ENCODE measurements around the gene PITX1.

Gene PITX1

DNA sequence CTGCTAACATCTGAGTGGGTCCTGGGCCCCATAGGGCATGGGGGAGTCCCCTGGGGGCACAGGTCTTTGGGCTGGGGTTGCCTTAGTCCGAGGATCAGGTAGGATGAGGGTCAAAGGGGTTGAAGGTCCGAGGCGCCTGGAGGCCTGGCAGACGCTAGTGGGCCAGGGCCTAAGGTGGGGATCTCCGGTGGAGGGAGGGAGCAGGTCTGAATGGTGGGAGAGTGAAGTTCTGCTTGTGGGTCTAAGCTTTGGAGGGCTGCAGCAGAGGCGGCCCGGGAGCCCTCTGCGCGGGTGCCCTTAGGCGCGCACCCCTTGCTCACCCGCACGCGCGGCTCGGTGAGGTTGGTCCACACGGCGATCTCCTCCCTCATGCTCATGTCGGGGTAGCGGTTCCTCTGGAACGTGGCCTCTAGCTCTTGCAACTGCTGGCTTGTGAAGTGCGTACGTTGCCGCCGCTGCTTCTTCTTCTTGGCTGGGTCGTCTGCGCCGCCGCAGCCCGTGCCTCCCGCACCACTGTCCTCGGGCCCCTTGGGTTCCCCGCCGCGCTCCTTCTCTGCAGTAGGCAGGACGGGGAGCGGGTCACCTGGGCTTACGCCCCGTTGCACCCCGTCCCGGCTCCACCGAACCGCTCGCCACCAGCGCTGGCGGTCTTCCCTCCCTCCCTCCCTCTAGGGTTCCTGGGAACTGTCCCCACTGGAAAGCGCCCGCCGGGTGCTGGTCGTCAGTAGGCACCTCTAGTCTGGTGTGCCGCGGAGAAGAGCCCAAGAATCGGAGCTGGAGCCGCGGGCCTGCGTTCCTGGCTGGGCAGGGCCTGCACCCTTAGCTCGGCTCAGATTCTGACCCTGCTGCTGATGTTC is 2.8 kb downstream of the PITX1 start:
- Histone ChIP-seq H3K27me3 (peaks cover 83% of the 10 kb centered on the region), H3K4me3 (ENCODE audit: low read depth, low read length) (no peak overlapping the region), H3K9me3 (peaks cover 3% of the 10 kb centered on the region; the same call in 1 of the 2 replicates), H3K4me1 (0 out of 2 replicates have a peak, but pooled peaks cover 4% of the 10 kb centered on the region), H3K36me3 (no peaks in the 10 kb centered on the region)
- DNase-seq = no peak
- TF ChIP-seq, protein P1, sequence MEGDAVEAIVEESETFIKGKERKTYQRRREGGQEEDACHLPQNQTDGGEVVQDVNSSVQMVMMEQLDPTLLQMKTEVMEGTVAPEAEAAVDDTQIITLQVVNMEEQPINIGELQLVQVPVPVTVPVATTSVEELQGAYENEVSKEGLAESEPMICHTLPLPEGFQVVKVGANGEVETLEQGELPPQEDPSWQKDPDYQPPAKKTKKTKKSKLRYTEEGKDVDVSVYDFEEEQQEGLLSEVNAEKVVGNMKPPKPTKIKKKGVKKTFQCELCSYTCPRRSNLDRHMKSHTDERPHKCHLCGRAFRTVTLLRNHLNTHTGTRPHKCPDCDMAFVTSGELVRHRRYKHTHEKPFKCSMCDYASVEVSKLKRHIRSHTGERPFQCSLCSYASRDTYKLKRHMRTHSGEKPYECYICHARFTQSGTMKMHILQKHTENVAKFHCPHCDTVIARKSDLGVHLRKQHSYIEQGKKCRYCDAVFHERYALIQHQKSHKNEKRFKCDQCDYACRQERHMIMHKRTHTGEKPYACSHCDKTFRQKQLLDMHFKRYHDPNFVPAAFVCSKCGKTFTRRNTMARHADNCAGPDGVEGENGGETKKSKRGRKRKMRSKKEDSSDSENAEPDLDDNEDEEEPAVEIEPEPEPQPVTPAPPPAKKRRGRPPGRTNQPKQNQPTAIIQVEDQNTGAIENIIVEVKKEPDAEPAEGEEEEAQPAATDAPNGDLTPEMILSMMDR (IDR thresholded peaks at IDR 0.05; ENCODE audit: low read depth, low read length) = no peak

DNA sequence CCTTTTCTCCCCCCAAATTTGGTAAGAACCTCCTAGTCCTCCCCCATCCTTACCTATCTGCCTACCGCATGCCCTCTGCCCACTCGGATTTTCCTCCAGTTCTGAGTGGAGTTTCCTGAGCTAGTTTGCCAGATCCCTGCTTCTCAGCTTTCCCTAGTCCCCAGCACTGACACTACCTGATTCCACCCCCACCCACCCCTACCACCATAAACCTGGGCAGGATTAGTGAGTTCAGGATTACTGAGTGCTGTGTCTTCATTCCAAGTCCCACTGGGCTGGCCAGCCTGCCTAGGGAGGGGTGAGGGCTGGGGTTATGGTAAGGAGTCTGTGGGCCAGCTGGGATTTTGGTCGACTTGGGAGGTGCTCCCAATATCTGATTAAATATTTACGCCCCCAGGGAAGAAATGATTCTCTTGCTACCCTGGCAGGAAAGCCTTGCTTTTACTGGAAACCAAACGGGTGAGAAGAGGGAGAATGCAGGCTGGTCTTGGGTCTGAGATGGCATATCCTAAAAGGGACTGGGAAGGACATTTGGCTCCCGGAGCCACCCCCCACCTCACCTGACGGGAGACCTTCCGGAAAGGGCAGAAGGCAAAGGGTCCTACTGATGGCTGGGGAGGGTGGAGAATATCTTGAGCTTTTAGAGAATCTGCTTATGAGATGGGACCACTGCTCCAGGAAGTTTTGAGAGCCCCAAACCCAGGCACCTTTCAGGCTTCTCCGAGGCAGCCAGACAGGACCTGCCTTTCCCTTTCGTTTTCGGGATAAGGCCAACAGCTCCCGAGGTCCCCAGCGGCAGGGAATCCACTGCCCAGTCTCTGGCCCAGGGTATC is 3.7 kb downstream of the PITX1 start:
- no peaks in the 10 kb centered on the region for H3K36me3 ChIP-seq
- H3K4me3 ChIP-seq (ENCODE audit: low read depth, low read length) = no peak overlapping the region
- H3K27me3 ChIP-seq = peaks cover 78% of the 10 kb centered on the region
- no peak for DNase-seq
- peaks cover 3% of the 10 kb centered on the region; the same call in 1 of the 2 replicates for H3K9me3 ChIP-seq
- TF ChIP-seq, protein P1 (IDR thresholded peaks at IDR 0.05; ENCODE audit: low read depth, low read length) = no peak
- 0 out of 2 replicates have a peak, but pooled peaks cover 4% of the 10 kb centered on the region for H3K4me1 ChIP-seq

DNA sequence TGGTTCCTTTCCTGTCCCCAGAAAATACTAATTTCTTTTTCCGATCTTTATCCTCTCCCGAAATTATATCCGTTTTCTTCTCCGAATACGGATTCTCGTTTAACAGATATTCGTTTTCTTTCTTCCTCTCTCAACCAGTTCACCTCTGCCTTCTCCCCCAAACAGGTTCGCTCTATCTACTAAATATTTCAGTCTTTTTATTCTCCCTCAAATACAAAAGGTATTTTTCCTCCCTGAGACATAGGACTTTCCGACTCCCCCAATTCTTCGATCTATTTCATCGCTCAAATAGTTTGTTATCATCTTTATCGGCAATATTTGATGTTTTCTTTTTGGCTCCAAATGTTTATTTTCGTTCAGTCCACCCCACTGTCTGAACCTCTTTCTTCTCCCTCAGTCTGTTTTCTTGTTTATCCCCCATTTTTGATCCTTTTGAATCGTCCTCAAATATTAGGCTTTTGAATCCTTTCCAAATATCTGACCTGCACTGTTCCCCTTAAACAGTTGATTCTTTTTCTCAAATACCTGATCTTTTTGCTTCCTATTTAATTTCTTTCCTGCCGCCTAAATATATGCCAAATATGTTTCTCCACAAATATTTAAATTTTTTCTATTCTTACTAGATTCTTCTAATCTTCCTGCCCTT is 4.4 kb downstream of the PITX1 start:
- H3K9me3 ChIP-seq = peaks cover 3% of the 10 kb centered on the region; the same call in 1 of the 2 replicates
- H3K4me3 ChIP-seq (ENCODE audit: low read depth, low read length) = no peak overlapping the region
- H3K4me1 ChIP-seq = 0 out of 2 replicates have a peak, but pooled peaks cover 3% of the 10 kb centered on the region
- no peak for DNase-seq
- TF ChIP-seq, protein P1 (IDR thresholded peaks at IDR 0.05; ENCODE audit: low read depth, low read length) = no peak
- H3K27me3 ChIP-seq = peaks cover 71% of the 10 kb centered on the region
- no peaks in the 10 kb centered on the region for H3K36me3 ChIP-seq

DNA sequence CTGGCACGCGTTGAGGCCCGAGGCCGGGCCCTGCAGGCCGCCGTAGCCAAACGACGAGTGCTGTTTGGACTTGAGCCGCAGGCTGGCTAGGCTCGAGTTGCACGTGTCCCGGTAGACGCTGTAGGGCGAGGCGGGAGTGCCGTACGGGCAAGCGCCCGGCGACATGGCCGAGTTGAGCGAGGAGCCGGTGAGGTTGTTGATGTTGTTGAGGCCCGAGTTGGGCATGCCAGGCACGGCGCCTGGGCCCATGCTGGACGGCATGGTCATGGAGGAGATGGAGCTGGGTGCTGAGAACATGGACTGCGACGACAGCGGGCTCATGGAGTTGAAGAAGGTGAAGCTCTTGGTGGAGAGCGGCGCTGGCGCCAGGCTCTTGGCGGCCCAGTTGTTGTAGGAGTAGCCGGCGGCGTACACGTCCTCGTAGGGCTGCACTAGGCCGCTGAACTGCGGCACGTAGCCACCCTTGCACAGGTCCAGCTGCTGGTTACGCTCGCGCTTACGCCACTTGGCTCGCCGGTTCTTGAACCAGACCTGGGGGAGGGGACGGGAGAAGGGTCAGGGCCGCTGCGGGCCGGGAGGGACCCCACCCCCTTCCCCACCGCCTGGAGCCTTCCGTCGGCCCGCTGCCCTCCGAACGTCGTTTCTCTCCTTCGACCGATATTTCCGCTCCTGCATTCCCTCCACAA is 5.1 kb downstream of the PITX1 start:
- H3K4me1 ChIP-seq = no peaks in the 10 kb centered on the region
- no peak for DNase-seq
- TF ChIP-seq, protein P1 (IDR thresholded peaks at IDR 0.05; ENCODE audit: low read depth, low read length) = no peak
- H3K9me3 ChIP-seq = peaks cover 3% of the 10 kb centered on the region; the same call in 1 of the 2 replicates
- H3K27me3 ChIP-seq = peaks cover 67% of the 10 kb centered on the region
- no peaks in the 10 kb centered on the region for H3K36me3 ChIP-seq
- no peak overlapping the region for H3K4me3 ChIP-seq (ENCODE audit: low read depth, low read length)

DNA sequence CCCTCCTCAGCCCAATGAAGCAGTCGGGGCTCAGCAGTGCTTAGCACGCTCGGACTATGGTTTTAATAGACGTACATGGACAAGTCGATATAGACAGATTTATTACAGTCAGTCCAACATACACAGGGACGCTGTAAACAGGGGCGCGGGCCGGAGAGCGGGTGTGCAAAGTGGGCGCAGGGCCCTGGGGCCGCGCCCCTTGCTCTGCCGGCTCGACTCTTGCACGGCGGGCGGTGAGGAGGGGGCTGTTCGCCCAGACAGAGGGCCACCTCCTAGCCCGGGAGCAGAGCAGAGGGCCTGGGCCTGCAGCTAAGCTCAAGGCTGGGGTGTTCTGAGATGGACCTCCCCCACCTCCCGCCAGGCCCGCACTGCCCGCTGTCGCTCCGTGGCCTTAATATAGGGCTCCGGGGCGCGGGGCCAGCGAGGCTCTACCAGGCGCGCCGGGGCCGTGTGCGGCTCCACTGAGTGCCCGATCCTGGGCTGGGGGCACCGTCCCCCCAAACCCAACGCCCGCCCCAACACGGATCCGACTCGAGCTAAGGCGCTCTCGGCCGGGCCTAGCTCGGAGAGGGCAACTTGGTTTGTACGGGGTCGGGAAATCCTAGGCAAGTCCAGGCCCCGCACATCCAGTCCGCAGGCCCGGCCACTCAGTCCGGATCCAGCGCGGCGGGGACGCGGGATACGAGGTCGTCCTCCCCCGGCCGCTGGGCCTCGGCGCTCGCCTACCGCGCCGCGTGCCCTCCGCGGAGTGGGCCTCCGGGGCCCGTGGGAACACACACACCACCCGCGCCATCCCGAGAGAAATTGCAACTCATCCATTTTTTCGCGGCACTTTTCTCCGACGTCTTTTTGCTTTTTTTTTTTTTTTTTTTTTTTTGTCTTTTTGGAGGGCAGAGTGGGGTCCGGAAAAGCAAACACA is 6.1 kb downstream of the PITX1 start:
- Histone ChIP-seq H3K27me3 (peaks cover 57% of the 10 kb centered on the region), H3K4me3 (ENCODE audit: low read depth, low read length) (no peak overlapping the region), H3K4me1 (no peaks in the 10 kb centered on the region), H3K36me3 (no peaks in the 10 kb centered on the region), H3K9me3 (peaks cover 3% of the 10 kb centered on the region; the same call in 1 of the 2 replicates)
- DNase-seq = no peak
- TF ChIP-seq, protein P1 (IDR thresholded peaks at IDR 0.05; ENCODE audit: low read depth, low read length) = no peak
